ENCODE results near the gene RNU5B-1. TPM values are rescaled to one million over a fixed set of nuclear protein-coding genes. Genes with fewer than 3 reads are reported as not detected.

Gene RNU5B-1
- total RNA-seq, 1 experiment from 2014 or later = not detected

DNA sequence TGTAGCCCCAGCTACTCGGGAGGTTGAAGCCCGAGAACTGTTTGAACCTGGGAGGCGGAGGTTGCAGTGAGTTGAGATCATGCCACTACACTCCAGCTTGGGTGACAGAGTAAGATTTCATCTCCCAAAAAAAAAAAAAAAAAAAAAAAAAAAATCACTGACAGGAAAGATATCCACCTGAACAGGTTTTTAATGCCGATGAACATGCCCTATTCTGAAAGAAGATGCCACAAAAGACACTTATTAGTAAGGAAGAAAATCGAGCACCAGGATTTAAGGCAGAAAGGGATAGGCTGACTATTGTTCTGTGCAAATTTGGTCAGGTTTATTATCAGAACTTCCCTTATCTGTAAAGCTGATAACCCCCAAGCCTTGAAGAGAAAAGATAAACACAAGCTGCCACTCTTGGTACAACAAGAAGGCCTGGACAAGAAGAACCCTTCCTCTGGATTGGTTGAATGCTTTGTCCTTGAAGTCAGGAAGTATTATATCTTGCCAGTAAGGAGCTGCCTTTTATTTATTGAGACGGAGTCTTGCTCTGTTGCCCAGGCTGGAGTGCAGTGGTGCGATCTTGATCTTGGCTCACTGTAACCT, 15.1 kb upstream of the RNU5B-1 start:
- DNase-seq (ENCODE audit: low read depth) = no peak

DNA sequence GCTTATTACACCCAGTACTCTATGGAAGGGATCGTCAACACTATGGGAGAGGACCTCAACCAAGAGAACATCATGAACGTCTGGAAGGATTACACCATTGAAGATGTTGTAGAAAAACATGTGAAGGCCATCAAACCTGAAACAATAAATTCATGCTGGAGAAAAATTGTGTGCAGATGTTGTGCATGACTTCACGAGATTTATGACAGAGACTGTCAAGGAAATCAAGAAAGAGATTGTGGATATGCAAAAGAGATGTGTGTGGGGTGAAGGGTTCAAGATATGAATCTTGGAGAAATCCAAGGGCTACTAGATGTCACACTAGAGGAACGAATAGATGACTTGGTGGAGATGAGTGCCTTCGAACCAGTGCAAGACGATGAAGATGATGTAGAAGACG, 14.2 kb upstream of the RNU5B-1 start:
- no peak for DNase-seq (ENCODE audit: low read depth)

DNA sequence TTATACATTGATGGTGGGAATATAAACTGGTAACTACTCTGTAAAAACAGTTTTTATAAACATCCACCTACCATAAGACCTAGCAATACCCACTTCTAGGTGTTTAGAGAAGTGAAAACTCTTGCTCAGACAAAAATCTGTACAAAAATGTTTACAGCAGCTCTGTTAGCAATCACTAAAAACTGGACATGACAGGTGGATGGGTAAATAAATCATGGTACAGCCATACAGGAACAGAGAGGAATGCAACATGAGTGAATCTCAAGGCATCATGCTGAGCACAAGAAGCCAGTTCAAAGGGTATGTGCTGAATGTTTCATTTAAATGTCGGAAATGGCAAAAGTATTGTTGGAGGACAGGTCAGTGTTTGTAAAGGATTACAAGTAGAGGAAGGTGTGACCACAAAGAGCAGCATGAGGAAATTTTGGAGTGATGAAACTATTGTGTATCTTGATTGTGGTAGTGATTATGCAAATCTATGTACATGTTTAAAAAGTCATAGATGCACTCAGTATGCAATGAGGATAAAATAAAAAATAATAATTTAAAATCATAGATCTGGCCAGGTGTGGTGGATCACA, 11.4 kb upstream of the RNU5B-1 start:
- DNase-seq (ENCODE audit: low read depth) = no peak

DNA sequence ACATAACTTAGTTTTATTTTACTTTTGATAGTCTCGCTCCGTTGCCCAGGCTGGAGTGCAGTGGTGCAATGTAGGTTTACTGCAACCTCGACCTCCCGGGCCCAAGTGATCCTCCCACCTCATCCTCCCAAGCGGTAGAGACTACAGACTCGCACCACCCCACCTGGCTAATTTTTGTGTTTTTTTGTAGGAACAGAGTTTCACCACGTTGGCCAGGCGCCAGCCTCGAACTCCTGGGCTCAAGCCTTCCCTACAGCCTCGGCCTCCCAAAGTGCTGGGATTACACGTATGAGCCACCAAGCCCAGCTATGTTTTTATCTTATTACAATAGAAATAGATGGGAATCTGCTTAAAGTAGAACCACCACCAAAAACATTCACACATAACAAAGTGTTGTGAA, 5.7 kb upstream of the RNU5B-1 start:
- DNase-seq (ENCODE audit: low read depth) = no peak

DNA sequence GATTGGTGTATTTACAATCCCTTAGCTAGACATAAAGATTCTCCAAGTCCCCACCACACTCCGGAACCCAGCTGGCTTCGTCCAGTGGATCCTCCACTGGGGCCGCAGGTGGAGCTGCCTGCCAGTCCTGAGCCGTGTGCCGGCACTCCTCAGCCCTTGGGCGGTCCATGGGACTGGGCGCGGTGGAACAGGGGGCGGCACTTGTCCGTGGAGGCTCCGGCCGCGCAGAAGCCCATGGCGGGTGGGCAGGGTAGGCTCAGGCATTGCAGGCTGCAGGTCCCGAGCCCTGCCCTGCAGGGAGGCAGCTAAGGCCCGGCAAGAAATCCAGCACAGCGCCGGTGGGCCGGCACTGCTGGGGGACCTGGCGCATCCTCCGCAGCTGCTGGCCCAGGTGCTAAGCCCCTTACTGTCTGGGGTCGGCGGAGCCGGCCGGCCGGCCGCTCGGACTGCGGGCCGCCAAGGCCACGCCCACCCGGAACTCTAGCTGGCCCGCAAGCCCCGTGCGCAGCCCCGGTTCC, 3.5 kb upstream of the RNU5B-1 start:
- no peak for DNase-seq (ENCODE audit: low read depth)

DNA sequence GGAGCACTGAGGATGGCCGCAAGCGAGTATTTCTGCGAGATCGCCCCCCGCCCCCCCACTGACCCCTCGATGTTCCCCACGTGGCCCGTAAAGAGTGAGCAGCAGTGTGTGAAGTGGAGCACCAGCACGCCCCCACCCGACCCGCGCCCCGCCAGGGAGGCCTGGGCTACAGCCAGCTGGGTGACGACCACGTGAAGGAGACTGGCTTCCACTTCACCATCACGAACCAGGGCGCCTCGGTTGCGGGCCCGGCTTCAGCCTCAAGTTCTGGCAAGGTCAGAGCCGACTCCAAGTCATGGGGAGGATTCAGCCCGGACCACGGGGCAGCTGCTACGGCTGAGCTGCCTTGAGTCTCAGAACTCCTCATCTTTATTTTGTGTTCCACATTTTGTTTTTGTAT, 2.4 kb upstream of the RNU5B-1 start:
- DNase-seq (ENCODE audit: low read depth) = no peak

DNA sequence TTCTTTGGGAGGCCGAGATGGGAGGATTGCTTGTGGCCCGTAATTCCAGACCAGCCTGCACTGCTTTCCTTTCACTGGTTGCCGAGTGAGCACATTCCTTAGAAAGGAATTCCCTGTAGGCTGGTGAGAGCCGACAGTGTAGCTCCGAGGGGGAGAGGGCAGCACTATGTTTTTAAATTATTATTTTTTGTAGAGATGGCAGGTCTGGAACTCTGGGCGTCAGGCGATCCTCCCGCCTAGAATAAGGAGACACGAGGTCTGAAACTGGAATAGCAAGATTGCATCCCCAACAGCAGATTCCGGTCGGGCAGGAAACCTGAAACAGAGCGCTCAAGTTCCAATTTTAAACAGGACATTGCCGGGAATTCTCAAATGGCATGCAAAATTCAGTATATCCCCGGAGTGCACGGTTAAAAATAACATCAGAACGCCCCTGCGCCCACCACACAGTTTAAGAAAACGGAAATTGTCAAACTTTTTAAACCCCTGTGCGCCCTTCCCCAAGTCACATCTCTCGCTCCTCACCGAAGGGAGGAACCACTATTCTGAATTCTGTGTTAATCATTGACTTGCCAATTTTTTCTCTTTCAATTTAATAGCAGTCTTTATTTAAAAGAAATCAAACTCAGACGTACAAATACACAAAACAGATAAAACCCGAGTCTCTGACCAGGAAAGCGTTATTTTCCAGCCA, 643 bp upstream of the RNU5B-1 start:
- peak; percentile 64 for DNase-seq (ENCODE audit: low read depth)

DNA sequence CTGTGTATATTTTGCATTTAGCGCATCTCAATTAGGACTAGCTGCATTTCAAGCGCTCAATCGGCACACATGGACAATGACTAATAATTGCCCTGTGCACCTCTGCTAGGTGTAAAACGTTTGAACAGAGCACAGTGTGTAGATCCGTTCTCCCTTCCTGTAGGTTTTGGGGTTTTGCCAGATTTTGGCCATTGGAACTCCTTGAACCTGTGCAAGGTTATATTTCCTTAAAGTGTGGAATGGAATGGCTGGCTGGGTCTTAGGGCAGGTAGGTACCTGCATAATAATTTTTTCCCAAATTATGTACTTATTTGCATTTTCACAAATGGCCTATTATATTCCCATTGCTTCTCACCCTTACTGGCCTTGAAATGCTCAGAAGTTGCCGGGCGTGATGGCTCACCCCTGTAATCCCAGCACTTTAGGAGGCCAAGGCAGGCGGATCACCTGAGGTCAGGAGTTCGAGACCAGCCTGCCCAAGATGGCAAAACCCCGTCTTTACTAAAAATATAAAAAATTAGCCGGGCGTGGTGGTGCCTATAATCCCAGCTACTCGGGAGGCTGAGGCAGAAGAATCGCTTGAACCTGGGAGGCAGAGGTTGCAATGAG, 777 bp downstream of the RNU5B-1 start:
- no peak for DNase-seq (ENCODE audit: low read depth)

DNA sequence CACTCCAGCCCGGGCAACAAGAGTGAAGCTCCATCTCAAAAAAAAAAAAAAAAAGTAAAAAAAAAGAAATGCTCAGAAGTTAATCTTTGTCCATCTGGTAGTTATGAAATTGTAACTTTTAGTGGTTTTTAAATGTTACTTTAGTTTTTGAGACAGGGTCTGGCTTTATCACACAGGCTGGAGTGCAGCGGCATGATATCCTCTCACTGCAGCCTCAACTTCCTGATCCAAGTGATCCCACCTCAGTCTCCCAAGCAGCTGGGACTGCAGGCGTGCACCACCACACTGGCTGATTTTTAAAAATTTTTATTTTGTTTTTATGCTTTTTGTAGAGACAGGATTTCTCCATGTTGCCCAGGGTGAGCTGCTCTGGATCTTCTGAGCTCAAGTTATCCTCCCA, 1.3 kb downstream of the RNU5B-1 start:
- DNase-seq (ENCODE audit: low read depth) = peak; percentile 29

DNA sequence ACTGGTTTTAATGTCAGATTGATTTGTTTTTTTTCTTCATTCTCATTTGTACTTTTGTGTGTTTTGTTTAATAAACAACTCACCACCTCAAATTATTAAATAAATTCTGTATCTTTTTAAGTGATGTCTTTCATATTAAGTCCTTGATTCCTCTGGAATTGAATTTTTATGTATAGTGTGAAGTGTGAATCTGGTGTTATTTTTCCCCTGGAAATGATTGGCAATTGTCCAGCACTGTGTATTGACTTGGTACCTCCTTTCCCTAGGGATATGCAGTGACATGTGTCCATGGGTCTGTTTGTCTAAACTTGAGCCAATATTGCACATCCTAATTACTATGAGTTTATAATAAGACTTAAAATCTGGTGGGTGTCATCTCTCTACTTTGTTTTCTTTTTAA, 2.1 kb downstream of the RNU5B-1 start:
- no peak for DNase-seq (ENCODE audit: low read depth)

DNA sequence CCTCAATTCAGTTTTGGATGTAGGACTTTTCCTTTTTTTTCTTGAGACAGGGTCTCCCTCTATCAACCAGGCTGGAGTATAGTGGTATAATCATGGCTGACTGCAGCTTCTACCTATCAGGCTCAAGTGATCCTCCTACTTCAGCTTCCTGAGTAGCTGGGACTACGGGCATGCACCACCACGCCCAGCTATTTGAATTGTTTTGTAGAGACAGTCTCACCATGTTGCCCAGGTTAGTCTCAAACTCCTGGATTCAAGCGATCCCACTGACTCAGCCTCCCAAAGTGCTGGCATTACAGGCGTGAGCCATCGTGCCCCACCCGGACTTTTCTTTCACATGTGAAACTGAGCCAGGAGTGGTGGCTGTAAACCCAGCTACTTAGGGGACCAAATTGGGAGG, 3.5 kb downstream of the RNU5B-1 start:
- no peak for DNase-seq (ENCODE audit: low read depth)

DNA sequence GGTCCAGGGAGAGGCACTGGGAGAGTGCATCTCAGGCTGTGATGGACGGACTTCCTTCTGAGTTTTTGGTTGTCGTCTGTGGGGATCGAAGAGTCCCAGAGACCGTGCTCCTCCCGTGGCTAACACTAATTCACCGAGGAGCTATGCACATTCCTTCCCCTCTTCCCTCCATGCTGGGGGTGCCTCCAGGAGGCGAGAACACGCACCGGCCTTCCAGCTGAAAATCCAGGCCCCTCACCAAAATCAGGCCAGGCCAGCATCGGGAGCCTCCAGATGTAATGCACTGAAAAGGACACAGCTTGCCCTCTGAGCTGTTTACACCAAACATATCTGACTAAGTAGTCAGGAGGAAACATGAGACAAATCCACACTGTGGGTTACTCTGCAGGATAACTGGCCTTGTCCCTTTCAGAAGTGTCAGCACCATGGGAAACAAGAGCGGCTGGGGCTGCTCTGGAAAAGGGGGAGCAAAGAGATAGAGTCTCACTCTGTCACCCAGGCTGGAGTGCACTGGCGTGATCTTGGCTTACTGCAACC, 5.5 kb downstream of the RNU5B-1 start:
- no peak for DNase-seq (ENCODE audit: low read depth)

DNA sequence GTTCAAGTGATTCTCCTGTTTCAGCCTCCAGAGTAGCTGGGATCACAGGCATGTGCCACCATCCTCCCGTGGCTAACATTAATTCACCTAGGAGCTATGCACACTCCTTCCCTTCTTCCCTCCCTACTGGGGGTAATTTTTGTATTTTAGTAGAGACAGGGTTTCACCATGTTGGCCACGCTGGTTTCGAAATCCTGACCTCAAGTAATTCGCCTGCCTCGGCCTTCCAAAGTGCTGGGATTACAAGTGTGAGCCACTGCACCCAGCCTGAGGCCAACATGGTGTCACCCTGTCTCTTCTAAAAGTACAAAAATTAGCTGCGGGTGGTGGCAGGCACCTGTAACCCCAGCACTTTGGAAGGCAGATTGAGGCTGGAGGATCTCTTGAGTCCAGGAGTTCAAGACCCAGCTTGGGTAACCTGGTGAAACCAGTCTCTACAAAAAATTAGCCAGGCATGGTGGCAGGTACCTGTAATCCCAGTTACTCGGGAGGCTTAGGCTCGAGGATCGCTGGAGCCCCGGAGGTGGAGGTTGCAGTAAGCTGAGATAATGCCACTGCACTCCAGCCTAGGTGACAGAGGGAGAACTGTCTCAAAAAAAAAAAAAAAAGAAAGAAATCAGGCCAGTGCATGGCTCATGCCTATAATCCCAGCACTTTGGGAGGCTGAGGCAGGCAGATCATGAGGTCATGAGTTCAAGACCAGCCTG, 6.1 kb downstream of the RNU5B-1 start:
- no peak for DNase-seq (ENCODE audit: low read depth)

DNA sequence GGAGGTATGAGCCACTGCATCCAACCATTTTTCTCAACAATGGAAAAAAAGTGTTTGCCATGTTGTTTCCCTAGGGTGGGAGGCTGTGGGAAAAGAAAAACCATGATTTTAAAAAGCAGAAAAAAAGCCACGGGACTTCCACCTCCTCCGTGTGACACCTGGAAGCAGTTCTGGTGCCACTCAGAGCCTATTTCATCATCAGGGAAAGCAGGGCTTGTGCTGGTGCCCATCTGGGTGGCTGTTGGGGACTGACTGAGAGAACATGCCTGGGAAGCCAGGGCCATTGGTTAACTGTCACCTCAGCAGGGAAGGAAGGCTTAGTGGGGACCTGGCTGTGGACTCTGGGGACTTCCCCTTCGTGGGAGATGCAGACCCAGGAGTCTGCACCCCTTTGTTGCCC, 7.3 kb downstream of the RNU5B-1 start:
- DNase-seq (ENCODE audit: low read depth) = no peak

DNA sequence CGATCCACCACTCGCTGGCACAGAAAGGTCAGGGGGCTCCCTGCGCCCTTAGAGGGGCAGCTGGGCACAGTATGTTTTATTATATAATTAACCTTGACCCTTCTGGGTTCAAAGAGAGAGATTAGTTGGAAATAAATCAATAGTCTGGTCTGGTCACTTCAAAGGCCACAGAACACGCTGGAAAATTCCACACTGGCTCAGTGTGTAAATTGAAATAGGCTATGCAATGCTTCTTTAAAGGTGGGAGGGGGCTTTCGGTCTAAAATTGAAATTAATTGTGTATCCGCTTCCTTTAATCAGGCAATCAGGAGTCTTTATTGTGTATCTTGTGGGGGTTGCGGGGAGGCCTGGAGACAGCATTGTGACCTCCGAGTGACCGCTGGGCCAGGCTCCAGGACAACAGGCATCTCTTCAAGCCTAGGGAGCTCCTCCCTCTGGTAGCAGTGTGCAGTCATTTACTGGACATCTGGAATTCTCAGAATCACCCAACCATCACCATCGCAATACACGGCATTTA, 8.0 kb downstream of the RNU5B-1 start:
- peak; percentile 52 for DNase-seq (ENCODE audit: low read depth)

DNA sequence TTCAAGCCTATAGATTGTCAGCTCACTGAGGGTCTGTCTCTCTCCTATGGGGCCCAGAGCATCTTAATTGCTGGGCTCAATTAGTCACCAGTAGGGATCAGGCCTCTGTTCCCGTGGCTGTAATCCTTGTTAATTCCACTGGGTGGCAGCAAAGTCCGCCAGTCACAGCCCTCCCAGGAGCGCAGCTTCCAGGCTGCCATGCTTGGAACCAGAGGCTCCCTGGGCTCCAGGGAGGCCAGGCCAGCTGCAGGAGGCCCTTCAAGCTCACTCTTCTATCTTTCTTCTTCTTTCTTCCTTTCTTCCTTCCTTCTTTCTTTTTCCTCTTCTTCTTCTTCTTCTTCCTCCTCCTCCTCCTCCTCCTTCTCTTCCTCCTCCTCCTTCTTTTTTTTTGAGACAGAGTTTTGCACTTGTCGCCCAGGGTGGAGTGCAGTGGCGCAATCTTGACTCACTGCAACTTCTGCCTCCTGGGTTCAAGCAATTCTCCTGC, 14.4 kb downstream of the RNU5B-1 start:
- DNase-seq (ENCODE audit: low read depth) = peak; percentile 75

DNA sequence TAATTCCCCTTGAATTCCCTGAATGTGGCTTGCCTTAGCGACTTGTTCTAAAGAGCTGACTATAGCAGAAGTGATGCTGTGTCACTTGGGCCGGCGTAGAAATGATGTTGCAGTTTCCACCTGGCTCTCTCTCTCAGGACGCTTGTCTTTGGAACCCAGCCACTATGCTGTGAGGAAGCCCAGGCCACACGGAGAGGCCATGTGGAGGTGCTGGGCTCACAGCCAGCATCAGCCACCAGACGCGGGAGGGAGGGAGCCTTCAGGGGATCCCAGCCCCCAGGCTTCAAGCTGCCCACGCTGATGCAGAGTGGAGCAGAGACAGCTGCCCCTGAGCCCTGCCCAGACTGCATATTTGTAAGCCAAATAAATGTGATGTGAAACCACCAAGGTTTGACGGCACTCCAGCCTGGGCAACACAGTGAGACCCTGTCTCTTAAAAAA, 18.6 kb downstream of the RNU5B-1 start:
- DNase-seq (ENCODE audit: low read depth) = peak; percentile 82

DNA sequence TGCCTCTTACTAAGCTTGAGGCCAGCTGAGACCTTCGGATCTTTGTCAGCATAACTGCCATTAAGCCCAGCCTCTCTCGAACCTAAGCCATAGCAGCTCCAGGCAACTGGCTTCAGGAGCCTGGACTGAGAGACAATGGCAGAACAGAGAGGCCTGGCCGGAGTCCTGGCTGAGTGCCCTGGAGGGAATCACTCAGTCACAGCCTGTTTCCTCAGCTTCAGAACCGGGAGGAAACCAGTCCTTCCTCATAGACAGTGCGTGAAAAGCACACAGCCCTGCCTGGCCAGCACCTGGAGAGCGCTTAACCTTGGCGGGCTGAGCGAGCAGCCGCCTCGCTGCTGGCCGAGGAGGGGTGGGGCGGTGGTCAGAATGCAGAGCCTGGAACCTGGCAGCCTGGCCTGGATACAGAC, 21.6 kb downstream of the RNU5B-1 start:
- DNase-seq (ENCODE audit: low read depth) = peak; percentile 14

DNA sequence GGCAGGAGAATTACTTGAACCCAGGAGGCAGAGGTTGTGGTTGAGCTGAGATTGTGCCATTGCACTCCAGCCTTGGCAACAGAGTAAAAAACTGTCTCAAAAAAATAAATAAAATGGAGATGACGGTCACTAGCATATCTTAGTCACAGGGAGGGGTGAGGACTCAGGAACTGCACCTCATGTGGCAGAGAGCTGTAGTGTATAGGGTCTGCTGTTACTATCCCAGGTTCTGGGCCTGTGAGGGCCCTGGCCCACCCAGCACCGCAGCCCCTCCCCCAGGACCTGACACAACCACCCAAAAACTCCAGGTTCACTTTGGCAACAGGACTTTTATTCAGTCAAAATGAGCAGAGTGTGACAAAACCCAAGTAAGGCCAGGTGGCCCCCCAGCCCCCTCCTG, 22.3 kb downstream of the RNU5B-1 start:
- no peak for DNase-seq (ENCODE audit: low read depth)

DNA sequence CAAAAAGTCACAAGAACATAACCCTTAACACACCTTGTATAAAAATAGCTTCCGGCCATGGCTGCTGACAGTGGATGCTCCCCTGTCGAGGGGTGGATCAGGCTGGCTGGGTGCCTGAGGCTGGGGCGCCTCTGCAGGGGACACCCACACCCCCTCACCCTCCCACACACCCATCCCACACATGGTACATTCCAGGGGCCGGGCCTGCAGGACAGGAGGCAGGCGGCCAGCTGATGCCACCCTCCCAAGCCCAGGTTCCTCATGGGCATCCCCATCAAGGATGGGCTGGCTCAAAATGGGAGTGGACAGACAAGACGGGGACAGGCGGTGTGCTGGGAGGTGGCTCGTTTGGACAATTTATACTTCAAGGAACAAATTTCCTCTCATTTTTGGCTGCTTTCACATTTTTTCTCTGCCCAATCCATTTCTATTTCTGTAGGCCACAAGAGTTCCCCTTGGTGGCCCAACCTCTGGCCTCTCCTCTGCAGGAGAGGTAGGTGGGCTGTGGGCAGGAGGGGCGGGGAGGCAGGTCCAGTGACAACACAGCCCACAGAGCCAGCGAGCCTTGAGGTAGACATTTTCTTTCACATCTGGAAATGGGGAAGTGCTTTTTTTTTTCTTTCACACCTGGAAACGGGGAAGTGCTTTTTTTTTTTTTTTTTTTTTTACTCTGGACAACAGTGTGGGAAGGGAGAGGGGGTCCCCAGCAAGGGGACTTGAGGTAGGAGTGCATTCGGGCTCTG, 23.3 kb downstream of the RNU5B-1 start:
- DNase-seq (ENCODE audit: low read depth) = no peak

Data from RPMI7951 (cell line).